ENCODE measurements around the gene C9orf72.

DNA sequence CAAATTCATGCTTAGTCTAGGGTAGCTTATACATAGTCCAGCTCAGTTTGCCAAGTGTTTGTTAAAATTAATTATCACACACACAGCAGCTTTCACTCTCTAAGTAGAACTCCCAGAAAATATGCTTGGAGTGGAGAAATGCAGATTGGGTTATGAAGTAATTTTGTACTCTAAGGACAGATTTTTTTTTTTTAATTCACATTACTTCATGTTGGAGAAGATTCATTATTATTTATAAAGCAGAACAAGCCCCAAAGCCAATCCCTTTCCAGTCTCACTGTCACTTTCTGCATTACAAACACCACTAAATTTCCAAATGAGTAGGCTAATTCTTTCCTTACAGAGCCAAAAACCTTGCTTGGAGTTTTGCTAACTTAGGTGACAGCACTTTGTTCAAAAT, 11.7 kb upstream of the C9orf72 start:
- TF ChIP-seq CTCF (IDR thresholded peaks at IDR 0.05) = no peak
- no peak for TF ChIP-seq POLR2A (IDR thresholded peaks at IDR 0.05)

Data from adrenal gland (tissue), 5 donors.